K562 (cell line): ENCODE measurements around the gene NUP205. TPM values are rescaled to one million over a fixed set of nuclear protein-coding genes. Genes with fewer than 3 reads are reported as not detected.

ENCODE experiments used
- AFF4 ChIP-seq: sonication (generic); formaldehyde crosslinking; IDR thresholded peaks from 2 replicates; pipeline ENCODE4 v1.8.0; 2023; ENCODE audit warnings: mild to moderate bottlenecking, missing genetic modification reagents
- EP400 ChIP-seq: fragments of 450-650 bp; IDR thresholded peaks from 2 replicates; pipeline ENCODE4 v1.6.1; 2017; ENCODE audit warnings: antibody characterized with exemption, mild to moderate bottlenecking, moderate library complexity
- FOXK1 ChIP-seq: sonication (generic); formaldehyde crosslinking; IDR thresholded peaks from 2 replicates; pipeline ENCODE4 v1.8.0; 2022; ENCODE audit warnings: missing genetic modification reagents, mild to moderate bottlenecking, borderline replicate concordance
- GABPA ChIP-seq: fragments of 200-800 bp; sonication (Bioruptor generic); conservative IDR thresholded peaks from 2 replicates; pipeline ENCODE4 v1.6.1; 2016; ENCODE audit warnings: low read depth, missing genetic modification characterization, missing compliant biosample characterization
- GATAD2A ChIP-seq: fragments of 450-650 bp; IDR thresholded peaks from 2 replicates; pipeline ENCODE4 v1.6.1; 2017
- GMEB1 ChIP-seq: fragments of 250-450 bp; sonication (Bioruptor Pico); IDR thresholded peaks from 2 replicates; pipeline ENCODE4 v1.4.0; 2020; ENCODE audit warnings: mild to moderate bottlenecking
- IFI16 ChIP-seq: fragments of 250-450 bp; sonication (Bioruptor Pico); IDR thresholded peaks from 2 replicates; pipeline ENCODE4 v2.1.2; 2022; ENCODE audit warnings: mild to moderate bottlenecking, inconsistent platforms
- JUNB ChIP-seq: fragments of 450-650 bp; formaldehyde crosslinking; conservative IDR thresholded peaks from 2 replicates; pipeline ENCODE4 v1.4.0; 2020; ENCODE audit warnings: mild to moderate bottlenecking
- MAFG ChIP-seq: fragments of 450-650 bp; conservative IDR thresholded peaks from 2 replicates; pipeline ENCODE4 v1.6.1; 2016; ENCODE audit warnings: missing genetic modification characterization, missing compliant biosample characterization
- MYNN ChIP-seq, 2 experiments: sonication (generic); formaldehyde crosslinking in 1 of 2; IDR thresholded peaks; 2 replicates each; pipeline versions ENCODE4 v1.5.0 to v1.6.1; 2016 to 2020; ENCODE audit warnings: antibody characterized with exemption in 1 of 2, missing genetic modification reagents in 1 of 2
- NR2C2 ChIP-seq, 2 experiments: fragments of 200-800 bp in 1 of 2; sonication (Bioruptor generic) in 1 of 2; sonication (generic) in 1 of 2; formaldehyde crosslinking in 1 of 2; IDR thresholded peaks; 2 replicates each; pipeline versions ENCODE4 v1.6.1 to v1.8.0; 2016 to 2022; ENCODE audit warnings: mild to moderate bottlenecking in 1 of 2, missing compliant biosample characterization in 1 of 2, missing genetic modification characterization in 1 of 2, missing genetic modification reagents in 1 of 2
- PCBP2 ChIP-seq: fragments of 200-400 bp; formaldehyde crosslinking; IDR thresholded peaks from 2 replicates; pipeline ENCODE4 v1.6.1; 2018; ENCODE audit warnings: low read length, low read depth, mild to moderate bottlenecking, moderate library complexity; ENCODE audit not compliant: poor library complexity, severe bottlenecking
- PHF8 ChIP-seq: fragments of 200-600 bp; sonication (generic); IDR thresholded peaks from 2 replicates; pipeline ENCODE4 v1.6.1; 2012; ENCODE audit warnings: mixed run types, mild to moderate bottlenecking, inconsistent platforms, low read length, moderate library complexity, borderline replicate concordance
- SMARCA5 ChIP-seq: fragments of 450-650 bp; IDR thresholded peaks from 2 replicates; pipeline ENCODE4 v1.6.1; 2016
- XRCC4 ChIP-seq: IDR thresholded peaks from one replicate; pipeline ENCODE4 v1.6.1; 2011; ENCODE audit not compliant: insufficient read depth, insufficient read length; ENCODE audit errors: extremely low read depth
- ZBTB17 ChIP-seq: fragments of 450-650 bp; formaldehyde crosslinking; IDR thresholded peaks from 2 replicates; pipeline ENCODE4 v1.4.0; 2020; ENCODE audit warnings: mild to moderate bottlenecking
- ZNF12 ChIP-seq: sonication (generic); formaldehyde crosslinking; IDR thresholded peaks from 2 replicates; pipeline ENCODE4 v1.4.0; 2020; ENCODE audit warnings: mild to moderate bottlenecking, missing genetic modification reagents
- ZNF274 ChIP-seq: IDR thresholded peaks from 2 replicates; pipeline ENCODE4 v1.6.1; 2011; ENCODE audit warnings: low read depth, mild to moderate bottlenecking, low read length, moderate library complexity, borderline replicate concordance
- ZNF277 ChIP-seq: fragments of 250-450 bp; sonication (Bioruptor Pico); IDR thresholded peaks from 2 replicates; pipeline ENCODE4 v1.8.0; 2022; ENCODE audit warnings: inconsistent platforms, mild to moderate bottlenecking, moderate library complexity, borderline replicate concordance
- ZNF668 ChIP-seq: fragments of 250-450 bp; sonication (Bioruptor Pico); IDR thresholded peaks from 2 replicates; pipeline ENCODE4 v1.8.0; 2022; ENCODE audit warnings: mild to moderate bottlenecking, inconsistent platforms
- polyA plus RNA-seq, 8 experiments: library from polyadenylated mRNA; depleted of rRNA in 4 of 8; stranded (reverse) in 5 of 8; unstranded in 3 of 8; fragments of >200 nt; fragmentation: Nextera tagmentation in 2 of 8; fragmentation: Illumina TruSeq in 1 of 8; extraction: Ambion mirVana in 2 of 8; extraction: Trizol in 1 of 8; gene quantifications; 2 replicates each; pipeline versions ENCODE4 v1.2.1 to v1.2.3, GENCODE V29; 2011 to 2014; ENCODE audit warnings: inconsistent platforms in 1 of 8, missing spikeins in 1 of 8
- total RNA-seq, 7 experiments: library from RNA; depleted of rRNA in 6 of 7; stranded (reverse); fragments of >200 nt in 6 of 7; fragmentation: Illumina TruSeq in 2 of 7; extraction: Trizol in 2 of 7; gene quantifications; 2 replicates each; pipeline versions ENCODE4 v1.2.1 to v1.2.3, GENCODE V29; 2011 to 2021; ENCODE audit warnings: low replicate concordance in 1 of 7

NUP205 gene
- total and polyA plus RNA-seq, 9 of the 15 experiments (the other 6 are each of a cell fraction or from before 2014, with no cell fraction given): 101 to 282 (median 193) TPM

- TF ChIP-seq ZNF277: no peak
- TF ChIP-seq SMARCA5: no peak
- TF ChIP-seq GMEB1 (CRISPR knock-in tag): peak; percentile 85
- no peak for TF ChIP-seq MYNN (IDR thresholded peaks at IDR 0.05)
- no peak for TF ChIP-seq MYNN (CRISPR knock-in tag; IDR thresholded peaks at IDR 0.05)
- peak; percentile 86 for TF ChIP-seq EP400
- no peak for TF ChIP-seq IFI16 (CRISPR knock-in tag)
- TF ChIP-seq ZBTB17: peak; percentile 10; the same call in 1 of the 2 replicates
- TF ChIP-seq MAFG (tag): no peak
- peak; percentile 99 for TF ChIP-seq NR2C2 (CRISPR knock-in tag; IDR thresholded peaks at IDR 0.05)
- peak; percentile 99 for TF ChIP-seq NR2C2 (tag; IDR thresholded peaks at IDR 0.05)
- TF ChIP-seq ZNF668: no peak
- TF ChIP-seq FOXK1 (CRISPR knock-in tag): peak; percentile 99
- TF ChIP-seq JUNB (CRISPR knock-in tag): no peak
- no peak for TF ChIP-seq ZNF274
- no peak for TF ChIP-seq XRCC4
- TF ChIP-seq AFF4 (CRISPR knock-in tag): peak; percentile 100
- no peak for TF ChIP-seq PCBP2
- peak; percentile 99 for TF ChIP-seq PHF8
- peak; percentile 99 for TF ChIP-seq GABPA (tag)
- TF ChIP-seq GATAD2A: no peak
- peak; percentile 86 for TF ChIP-seq ZNF12
Observed at GRCh38 chr7:135662373-135663114, 104.8 kb downstream of the NUP205 start, which contains the start of gene STMP1 (continued).
